Loucy (cell line): ENCODE results near the gene OR2G3.

Source experiments
- H2AFZ ChIP-seq: fragments of 200-600 bp; sonication (generic); 2 replicates; pipeline ENCODE4 v1.6.0; 2016; ENCODE audit warnings: antibody characterized with exemption, mild to moderate bottlenecking, low read length, moderate library complexity
- H3F3A ChIP-seq: fragments of 200-600 bp; 2 replicates; pipeline ENCODE4 v1.6.0; 2016; ENCODE audit warnings: antibody characterized with exemption, low read depth, mild to moderate bottlenecking
- H3K27me3 ChIP-seq: fragments of 200-600 bp; sonication (generic); 2 replicates; pipeline ENCODE4 v1.6.1; 2014; ENCODE audit warnings: low read length, mild to moderate bottlenecking; ENCODE audit not compliant: insufficient read depth, poor library complexity, severe bottlenecking
- H3K36me3 ChIP-seq: fragments of 200-600 bp; sonication (generic); 2 replicates; pipeline ENCODE4 v1.6.1; 2016; ENCODE audit warnings: low read length; ENCODE audit not compliant: insufficient read depth
- H3K4me1 ChIP-seq: fragments of 200-600 bp; sonication (generic); 2 replicates; pipeline ENCODE4 v1.5.1; 2014; ENCODE audit warnings: low read length, mild to moderate bottlenecking; ENCODE audit not compliant: insufficient read depth, poor library complexity, severe bottlenecking
- H3K4me2 ChIP-seq: fragments of 200-600 bp; sonication (generic); 2 replicates; pipeline ENCODE4 v1.6.0; 2014; ENCODE audit warnings: antibody characterized with exemption, low read length, low read depth, mild to moderate bottlenecking; ENCODE audit not compliant: poor library complexity, severe bottlenecking
- H3K4me3 ChIP-seq: fragments of 200-600 bp; sonication (generic); 2 replicates; pipeline ENCODE4 v1.5.1; 2014; ENCODE audit warnings: low read length, mild to moderate bottlenecking, mixed read lengths; ENCODE audit not compliant: poor library complexity, severe bottlenecking
- H3K79me2 ChIP-seq: fragments of 200-600 bp; sonication (generic); 2 replicates; pipeline ENCODE4 v1.6.1; 2014; ENCODE audit warnings: low read length; ENCODE audit not compliant: insufficient read depth
- H3K9ac ChIP-seq: fragments of 200-600 bp; sonication (generic); 2 replicates; pipeline ENCODE4 v1.6.0; 2014; ENCODE audit warnings: mild to moderate bottlenecking, low read depth, low read length, moderate library complexity; ENCODE audit not compliant: poor library complexity, severe bottlenecking
- H3K9me2 ChIP-seq: fragments of 200-600 bp; sonication (generic); replicated peaks from 2 replicates; pipeline ENCODE4 v1.6.1; 2016; ENCODE audit warnings: low read depth, low read length, mixed read lengths
- H3K9me3 ChIP-seq: fragments of 200-600 bp; sonication (generic); 2 replicates; pipeline ENCODE4 v1.6.1; 2014; ENCODE audit warnings: mild to moderate bottlenecking, antibody characterized with exemption, low read length, low read depth; ENCODE audit not compliant: insufficient read depth
- H4K20me1 ChIP-seq: fragments of 200-600 bp; sonication (generic); 2 replicates; pipeline ENCODE4 v1.6.0; 2014; ENCODE audit warnings: antibody characterized with exemption, low read length, mild to moderate bottlenecking; ENCODE audit not compliant: insufficient read depth, poor library complexity, severe bottlenecking
- EZH2phosphoT487 ChIP-seq: fragments of 200-600 bp; IDR thresholded peaks from 2 replicates; pipeline ENCODE4 v1.6.1; 2018; ENCODE audit warnings: antibody characterized with exemption, mild to moderate bottlenecking, moderate library complexity, borderline replicate concordance
- TF ChIP-seq, protein P1 (sequence below): fragments of 200-600 bp; sonication (generic); conservative IDR thresholded peaks from 2 replicates; pipeline ENCODE4 v1.5.1; 2014; ENCODE audit warnings: mild to moderate bottlenecking, antibody characterized with exemption, low read length

Gene OR2G3

DNA sequence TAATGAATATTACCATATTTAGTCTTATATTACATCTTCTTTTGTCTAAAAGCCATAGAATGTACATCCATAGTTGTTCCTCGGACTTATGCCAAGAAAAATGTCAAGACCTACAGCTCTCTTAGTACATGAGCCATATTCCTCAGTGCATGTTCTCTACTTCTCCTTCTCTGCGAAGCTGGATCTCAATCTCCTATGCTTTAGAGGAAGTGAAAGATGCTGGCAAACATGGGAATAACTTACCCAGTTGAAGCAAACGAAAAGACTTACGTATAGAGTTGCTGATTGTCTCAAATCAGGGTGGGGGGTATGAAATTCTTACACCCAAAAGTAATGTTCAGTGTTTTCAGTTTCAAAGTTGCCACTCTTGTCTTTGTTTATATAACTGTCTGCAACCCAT lies 41.5 kb downstream of the OR2G3 start:
- Histone ChIP-seq H3F3A (no peaks in the 10 kb centered on the region), H4K20me1 (no peaks in the 10 kb centered on the region), H3K27me3 (no peaks in the 10 kb centered on the region), H3K9ac (no peak overlapping the region), H3K4me1 (peaks cover 12% of the 10 kb centered on the region), H3K4me2 (no peak overlapping the region), H3K9me3 (no peaks in the 10 kb centered on the region), H3K79me2 (no peaks in the 10 kb centered on the region), H3K9me2 (no peaks in the 10 kb centered on the region), H3K36me3 (no peaks in the 10 kb centered on the region), H3K4me3 (no peak overlapping the region), H2AFZ (no peak overlapping the region)
- TF ChIP-seq, protein P1, sequence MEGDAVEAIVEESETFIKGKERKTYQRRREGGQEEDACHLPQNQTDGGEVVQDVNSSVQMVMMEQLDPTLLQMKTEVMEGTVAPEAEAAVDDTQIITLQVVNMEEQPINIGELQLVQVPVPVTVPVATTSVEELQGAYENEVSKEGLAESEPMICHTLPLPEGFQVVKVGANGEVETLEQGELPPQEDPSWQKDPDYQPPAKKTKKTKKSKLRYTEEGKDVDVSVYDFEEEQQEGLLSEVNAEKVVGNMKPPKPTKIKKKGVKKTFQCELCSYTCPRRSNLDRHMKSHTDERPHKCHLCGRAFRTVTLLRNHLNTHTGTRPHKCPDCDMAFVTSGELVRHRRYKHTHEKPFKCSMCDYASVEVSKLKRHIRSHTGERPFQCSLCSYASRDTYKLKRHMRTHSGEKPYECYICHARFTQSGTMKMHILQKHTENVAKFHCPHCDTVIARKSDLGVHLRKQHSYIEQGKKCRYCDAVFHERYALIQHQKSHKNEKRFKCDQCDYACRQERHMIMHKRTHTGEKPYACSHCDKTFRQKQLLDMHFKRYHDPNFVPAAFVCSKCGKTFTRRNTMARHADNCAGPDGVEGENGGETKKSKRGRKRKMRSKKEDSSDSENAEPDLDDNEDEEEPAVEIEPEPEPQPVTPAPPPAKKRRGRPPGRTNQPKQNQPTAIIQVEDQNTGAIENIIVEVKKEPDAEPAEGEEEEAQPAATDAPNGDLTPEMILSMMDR = no peak
- no peak for TF ChIP-seq EZH2phosphoT487

DNA sequence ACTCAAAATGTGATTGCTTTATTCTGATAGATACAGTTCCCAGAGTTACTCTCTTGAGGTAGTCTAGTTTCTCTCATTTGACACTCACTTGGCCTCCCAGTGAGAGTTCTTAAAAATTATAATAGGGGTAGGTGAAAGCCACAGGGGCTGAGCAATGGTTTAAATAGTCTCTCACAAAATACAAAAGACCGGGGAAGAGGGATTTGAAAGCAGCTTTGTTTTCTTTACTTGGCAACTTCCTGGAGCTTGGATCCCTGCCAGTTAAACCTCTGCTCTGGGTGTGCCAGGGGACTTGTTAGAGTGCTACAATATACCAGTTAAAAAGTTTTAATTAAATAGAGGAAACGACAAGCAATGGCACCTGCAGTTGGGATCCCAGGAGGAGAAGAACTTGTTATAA lies 42.5 kb downstream of the OR2G3 start:
- Histone ChIP-seq H3K4me3 (no peak overlapping the region), H3K4me2 (no peak overlapping the region)

GRCh38 chr1:247653040-247653439 lies 47.7 kb downstream of the OR2G3 start:
- no peaks in the 10 kb centered on the region for H3K9me3 ChIP-seq
- H3K4me3 ChIP-seq = no peak overlapping the region
- peaks cover 10% of the 10 kb centered on the region for H3K4me1 ChIP-seq
- no peaks in the 10 kb centered on the region for H3K27me3 ChIP-seq
- no peak overlapping the region for H2AFZ ChIP-seq
- no peak for TF ChIP-seq EZH2phosphoT487
- TF ChIP-seq, protein P1 = no peak
- H3K79me2 ChIP-seq = no peaks in the 10 kb centered on the region
- no peak overlapping the region for H3K9ac ChIP-seq
- H3K4me2 ChIP-seq = no peak overlapping the region
- H3F3A ChIP-seq = no peaks in the 10 kb centered on the region
- H3K36me3 ChIP-seq = no peaks in the 10 kb centered on the region
- no peaks in the 10 kb centered on the region for H4K20me1 ChIP-seq
- no peaks in the 10 kb centered on the region for H3K9me2 ChIP-seq

More for the DNA sequence above, 42.5 kb downstream of the OR2G3 start:
- Histone ChIP-seq H3K27me3 (no peaks in the 10 kb centered on the region), H3K79me2 (no peaks in the 10 kb centered on the region), H2AFZ (no peak overlapping the region), H3K9ac (no peak overlapping the region), H3K36me3 (no peaks in the 10 kb centered on the region), H3K4me1 (peaks cover 9% of the 10 kb centered on the region), H3K9me2 (no peaks in the 10 kb centered on the region), H3F3A (no peaks in the 10 kb centered on the region), H3K9me3 (no peaks in the 10 kb centered on the region), H4K20me1 (no peaks in the 10 kb centered on the region)
- no peak for TF ChIP-seq EZH2phosphoT487
- TF ChIP-seq, protein P1 = no peak
